CD4-positive, alpha-beta T cell treated with Interferon alpha-2 for 1 hour (primary cell): ENCODE results near the gene ZFHX3.
"Not testable (repeated sequence)": the region's sequence is repeated elsewhere in the genome, so short reads cannot be mapped to it uniquely, and the experiment has no call there.

ENCODE experiments used
- DNase-seq, 2 donors: peaks; one replicate each; pipeline ENCODE4 v3.0.0-alpha.2; 2020 to 2022

Gene ZFHX3

DNA sequence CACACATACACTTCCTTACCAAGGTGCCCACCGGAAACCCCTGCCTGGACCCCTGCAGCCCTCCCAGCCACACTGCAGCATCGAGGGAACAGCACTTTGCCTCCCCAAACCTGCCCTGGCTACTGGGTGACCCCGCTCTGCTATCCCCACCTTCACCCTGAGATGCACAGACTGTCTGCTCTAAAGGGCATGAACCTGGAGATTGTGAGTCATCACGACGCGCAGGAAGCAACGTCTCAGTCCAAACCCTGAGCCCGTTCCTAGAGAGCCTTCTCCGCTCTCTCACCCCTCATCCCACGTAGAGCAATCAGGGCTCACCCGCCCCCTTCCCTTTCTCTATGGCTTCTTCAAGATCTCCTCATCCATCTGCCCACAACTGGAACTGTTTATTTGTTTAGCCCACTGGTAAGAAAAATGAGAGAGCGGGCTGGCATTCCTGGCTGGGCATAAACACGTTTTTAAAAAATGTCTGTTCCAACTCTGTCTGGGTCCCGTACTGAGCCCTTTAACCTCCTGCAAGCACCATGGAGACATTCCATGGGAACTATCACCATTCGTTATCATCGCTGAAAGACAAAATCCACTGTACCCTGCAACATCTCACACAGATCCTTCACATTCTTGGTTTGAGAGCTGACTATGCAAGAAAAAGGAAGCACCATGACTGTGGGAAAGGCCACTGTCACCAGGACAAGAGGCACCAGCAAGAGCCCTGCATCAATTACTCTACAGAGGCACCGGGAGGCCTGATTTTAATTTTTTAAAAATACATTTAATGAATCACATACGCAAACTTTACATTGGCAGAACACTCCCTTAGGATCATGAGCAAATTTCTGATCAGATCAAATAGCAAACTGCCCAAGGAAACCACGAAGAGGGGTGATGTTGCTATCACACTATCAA is 28.2 kb downstream of the ZFHX3 start:
- no peak for DNase-seq

DNA sequence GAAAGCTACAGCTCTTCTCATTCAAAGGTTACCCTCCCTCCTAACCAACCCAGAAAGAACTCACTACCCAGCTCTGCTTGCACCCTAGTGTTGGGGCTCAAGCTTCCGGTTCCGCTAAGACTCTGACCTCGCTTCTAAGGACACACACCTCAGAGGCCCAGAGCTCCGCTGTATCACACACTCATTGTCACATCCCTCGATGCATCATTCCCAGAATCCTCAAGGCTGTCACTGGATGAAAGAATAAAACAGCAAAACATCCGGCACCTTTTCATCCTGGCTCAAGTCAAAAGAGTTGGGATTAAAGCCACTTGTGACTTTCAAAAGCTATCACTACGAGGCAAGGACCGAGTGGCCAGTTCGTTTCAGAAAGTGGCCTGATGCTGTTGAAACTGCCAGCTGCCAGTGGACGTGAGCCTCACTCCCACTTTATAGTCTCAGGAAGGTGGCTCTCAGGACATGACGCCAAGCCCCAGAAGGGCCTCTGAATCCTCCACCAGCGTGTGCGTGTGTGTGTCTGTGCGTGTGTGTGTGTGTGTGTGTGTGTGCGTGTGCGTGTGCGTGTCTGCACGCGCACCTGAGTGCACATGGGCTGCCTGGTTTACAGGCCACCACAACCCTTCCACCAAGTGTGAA is 29.0 kb downstream of the ZFHX3 start:
- no peak for DNase-seq

DNA sequence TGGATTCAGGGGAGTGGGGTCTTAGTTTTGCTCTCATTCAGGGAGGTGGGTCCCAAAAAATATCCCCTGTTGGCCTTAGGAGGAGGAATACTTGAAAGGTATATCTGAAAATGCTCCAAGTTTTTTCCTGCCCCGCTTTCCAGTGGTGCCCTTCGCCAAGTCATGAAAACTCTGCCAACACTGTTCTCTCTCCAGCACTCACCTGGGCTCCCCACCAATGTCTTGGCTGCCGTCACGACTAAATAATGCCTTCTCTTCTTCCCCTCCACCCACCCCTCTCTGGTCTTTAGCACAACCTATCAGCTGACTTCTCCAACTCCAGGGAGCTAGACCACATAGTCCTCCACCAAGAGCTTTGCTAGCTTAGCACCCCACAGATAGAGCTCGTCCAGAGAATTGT is 30.6 kb downstream of the ZFHX3 start:
- no peak for DNase-seq

DNA sequence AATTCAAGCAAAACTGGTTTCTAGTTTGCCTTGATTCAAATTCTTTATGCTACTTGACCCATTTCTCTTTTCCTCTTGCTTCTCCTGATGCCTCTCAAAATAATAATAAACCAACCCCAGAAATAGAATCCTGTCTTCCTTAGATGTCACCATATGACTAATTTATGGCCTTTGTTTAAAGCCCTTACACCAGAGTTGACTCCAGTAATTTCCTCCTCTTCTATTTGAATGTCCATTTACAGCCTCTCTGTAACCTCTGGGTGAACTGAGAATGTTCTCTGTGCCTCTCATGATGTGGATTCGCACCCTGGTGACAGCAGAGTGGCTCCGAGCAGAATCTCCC is 31.5 kb downstream of the ZFHX3 start:
- DNase-seq = no peak

DNA sequence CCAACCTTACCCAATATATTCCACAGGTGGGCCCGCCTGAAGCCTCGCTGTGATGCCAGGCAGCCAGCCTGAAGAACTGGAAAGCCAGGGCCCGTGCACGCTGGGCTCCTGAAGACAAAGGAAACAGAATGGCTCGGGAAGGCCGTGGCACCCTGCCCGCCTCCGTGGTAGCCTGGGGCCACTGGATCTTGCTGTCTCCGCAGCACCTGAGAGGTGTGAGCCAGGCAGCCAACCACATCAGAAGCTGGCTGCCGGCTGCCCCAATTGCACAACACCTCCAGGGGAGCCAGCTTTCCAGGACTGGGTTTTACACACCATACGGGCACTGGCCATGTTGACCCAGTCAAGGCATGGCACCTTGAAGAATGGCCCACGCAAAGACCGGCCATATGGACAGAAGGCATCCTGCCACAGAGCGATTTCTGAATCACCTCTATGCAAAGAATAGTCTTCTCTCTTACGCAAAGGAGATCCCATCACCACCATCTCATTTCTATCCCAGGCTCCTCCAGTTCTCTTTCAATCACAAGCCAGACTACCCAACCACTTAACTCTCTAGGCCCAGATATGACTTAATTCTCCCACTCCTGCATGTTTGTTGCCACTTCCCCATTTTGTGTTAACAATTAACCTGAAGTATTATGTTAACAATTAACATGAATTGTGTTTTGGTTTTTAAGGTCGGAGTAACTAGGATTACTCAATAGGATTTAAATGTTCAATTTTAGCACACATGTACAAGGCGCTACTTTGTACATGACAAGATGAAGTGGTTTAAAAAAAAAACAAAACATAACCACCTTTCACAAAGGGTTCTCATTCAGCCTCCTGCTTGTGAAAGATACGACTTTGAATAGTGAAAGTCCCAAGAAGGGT is 32.1 kb downstream of the ZFHX3 start:
- DNase-seq = no peak

DNA sequence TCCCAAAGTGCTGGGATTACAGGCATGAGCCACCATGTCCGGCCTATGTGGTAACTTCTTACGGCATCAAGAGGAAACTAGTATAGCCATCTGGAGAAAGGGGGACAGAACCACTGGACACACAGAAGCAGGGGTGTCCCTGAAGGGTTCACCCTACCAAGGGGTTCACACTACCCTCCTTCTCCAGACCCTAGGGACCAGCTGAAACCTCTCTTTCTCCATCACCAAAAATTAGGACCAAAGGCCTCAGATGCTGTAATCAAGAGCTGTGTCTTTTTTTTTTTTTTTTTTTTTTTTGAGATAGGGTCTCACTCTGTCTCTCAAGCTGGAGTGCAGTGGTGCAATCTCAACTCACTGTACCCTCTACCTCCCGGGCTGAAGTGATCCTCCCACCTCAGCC is 33.2 kb downstream of the ZFHX3 start:
- DNase-seq = no peak

DNA sequence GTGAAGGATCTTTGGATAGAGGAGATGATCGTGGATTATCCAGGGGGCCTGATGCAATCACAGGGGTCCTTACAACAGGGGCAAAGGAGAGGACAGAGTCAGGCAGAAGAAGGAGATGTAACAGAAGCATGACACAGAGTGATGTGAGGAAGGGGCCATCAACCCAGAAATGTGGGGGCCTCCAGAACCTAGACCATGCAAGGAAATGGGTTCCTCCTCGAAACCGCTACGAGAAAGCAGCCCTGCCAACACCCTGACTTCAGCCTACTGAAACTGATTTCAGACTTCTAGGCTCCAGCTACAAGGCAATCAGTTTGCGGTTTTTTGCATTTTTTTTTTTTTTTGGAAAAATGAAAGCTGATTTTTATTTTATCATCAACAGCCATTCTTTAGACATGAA is 34.0 kb downstream of the ZFHX3 start:
- no peak for DNase-seq

DNA sequence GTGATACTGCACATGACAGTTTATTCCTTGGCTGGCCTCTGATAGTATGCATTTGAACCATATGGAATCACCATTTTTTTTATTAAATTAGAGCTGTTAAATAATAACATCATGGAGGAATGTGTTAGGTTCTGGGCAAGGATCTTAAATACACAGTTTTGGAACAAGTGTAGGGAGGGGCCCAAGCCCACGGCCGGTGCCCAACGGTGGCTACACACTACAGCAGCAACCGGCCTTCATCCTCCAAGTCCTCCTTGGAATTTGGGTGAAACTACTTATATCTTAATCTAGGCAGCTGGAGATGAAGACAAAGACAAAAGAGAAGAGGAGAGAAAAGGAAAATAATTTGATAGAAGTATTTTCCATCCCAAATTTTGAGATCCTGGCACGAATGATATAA is 35.6 kb downstream of the ZFHX3 start:
- DNase-seq = no peak

DNA sequence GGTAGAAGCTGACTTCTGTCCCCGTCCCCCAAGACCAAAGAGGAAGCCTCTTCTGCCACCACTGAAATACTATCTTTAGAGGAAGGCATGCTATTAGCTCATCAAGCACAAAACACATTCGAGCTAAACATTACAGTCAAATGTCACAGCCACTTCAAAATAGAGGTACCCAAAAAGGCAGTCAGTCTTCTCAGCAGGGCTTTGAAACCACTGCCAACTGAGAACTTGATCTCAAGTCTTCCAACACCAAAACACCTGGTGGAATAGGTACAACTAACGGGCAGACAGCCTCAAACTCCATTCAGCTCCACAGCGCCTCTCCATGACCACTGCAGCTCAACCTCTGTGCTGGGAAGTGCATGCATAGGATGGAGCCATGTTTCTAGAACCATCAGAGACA is 36.0 kb downstream of the ZFHX3 start:
- no peak for DNase-seq

DNA sequence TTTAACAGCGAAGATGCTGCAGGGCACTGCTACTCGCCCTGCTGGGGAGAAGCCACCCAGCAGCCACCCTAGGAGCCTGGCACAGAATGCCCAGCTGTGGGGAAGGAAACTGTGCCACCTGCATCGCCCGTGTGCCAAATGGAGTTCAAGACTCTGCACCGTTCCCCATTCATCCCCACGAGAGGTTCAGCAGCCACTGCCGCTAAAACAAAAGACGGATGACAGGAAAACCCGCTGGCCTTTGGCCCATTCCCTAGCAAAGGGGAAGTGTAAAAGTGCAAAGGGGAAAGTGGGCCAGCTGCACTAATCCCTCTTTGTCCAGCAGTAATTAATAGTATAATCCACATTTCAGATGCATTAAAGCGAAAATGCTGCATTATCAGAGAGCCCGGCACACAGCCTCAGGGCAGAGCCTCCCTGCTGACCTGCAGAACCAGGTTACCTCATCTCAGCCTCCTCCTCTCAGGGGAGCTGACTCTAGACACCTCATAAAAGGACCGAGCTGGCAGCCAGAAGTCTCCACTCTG is 37.7 kb downstream of the ZFHX3 start:
- DNase-seq = no peak

DNA sequence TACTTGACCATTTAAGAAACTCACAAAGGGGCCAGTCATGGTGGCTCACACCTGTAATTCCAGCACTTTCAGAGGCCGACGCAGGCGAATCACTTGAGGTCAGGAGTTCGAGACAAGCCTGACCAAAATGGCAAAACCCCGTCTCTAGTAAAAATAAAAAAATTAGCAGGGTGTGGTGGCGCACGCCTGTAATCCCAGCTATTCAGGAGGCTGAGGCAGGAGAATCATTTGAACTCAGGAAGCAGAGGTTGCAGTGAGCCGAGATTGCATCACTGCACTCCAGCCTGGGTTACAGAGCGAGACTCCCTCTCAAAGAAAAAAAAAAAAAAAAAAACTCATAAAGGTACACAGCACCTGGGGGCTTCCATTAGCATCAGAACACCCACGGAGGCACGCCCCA is 38.2 kb downstream of the ZFHX3 start:
- DNase-seq = not testable (repeated sequence)

DNA sequence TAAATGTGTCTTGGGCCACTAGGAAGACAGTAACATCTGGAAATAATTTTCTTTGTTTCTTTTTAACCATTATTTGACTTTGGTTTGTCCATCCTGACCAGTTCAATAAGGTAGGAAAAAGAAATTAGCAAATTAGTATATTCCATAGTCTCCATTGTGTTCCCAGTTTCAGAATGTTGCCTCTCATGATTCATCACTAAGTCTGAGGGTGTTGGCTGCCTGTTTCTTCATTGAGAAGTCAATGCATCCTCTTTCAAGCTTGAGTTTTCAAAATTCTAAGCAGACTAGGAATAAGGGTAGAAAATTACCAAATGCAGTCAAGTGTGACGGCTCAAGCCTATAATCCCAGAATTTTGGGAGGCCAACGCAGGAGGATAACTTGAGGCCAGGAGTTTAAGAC is 41.9 kb downstream of the ZFHX3 start:
- DNase-seq = no peak

DNA sequence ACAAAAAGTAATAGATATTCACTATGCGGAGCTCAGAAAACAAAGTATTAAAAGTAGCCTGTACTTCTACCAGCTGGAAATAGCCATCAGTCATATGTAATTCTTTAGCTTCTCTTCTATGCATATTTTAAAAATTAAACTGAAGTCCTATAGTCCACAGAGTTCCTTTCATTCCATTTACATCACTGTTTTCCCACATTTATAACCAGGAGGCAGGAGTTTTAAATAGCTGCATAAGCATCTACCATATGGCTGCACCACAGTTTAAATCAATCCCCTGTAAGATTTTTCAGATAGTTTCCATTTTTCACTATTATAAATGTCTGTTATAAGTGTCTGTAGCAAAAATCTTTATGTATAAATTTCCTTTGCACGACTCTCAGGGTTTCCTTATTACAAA is 45.1 kb downstream of the ZFHX3 start:
- DNase-seq = no peak

DNA sequence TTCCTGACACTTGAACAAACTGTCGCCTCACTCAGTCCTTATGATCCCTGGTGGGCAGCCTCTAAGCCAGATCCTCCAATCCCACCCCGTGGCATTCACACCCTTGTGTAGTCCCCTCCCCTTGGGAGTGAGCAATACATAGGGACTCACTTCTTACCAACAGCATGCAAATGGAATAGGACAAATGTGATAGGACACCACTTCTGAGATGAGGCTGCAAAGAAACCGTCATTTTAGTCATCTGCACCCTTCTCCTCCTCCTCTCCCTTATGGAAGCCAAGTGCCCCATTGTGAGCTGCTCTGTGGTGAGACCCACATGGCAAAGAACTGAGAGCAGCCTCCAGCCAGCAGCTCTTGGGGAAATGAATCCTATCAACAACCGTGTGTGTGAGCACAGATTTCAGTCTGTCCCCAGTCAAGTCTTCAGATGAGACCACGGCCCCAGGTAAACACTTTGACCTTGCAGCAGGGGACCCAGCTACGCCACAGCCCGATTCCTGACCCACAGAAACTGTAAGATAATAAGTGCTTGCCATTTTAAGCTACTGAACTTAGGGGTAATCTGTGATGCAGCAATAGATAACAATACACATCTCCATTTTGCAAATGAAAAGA is 46.9 kb downstream of the ZFHX3 start:
- no peak for DNase-seq

DNA sequence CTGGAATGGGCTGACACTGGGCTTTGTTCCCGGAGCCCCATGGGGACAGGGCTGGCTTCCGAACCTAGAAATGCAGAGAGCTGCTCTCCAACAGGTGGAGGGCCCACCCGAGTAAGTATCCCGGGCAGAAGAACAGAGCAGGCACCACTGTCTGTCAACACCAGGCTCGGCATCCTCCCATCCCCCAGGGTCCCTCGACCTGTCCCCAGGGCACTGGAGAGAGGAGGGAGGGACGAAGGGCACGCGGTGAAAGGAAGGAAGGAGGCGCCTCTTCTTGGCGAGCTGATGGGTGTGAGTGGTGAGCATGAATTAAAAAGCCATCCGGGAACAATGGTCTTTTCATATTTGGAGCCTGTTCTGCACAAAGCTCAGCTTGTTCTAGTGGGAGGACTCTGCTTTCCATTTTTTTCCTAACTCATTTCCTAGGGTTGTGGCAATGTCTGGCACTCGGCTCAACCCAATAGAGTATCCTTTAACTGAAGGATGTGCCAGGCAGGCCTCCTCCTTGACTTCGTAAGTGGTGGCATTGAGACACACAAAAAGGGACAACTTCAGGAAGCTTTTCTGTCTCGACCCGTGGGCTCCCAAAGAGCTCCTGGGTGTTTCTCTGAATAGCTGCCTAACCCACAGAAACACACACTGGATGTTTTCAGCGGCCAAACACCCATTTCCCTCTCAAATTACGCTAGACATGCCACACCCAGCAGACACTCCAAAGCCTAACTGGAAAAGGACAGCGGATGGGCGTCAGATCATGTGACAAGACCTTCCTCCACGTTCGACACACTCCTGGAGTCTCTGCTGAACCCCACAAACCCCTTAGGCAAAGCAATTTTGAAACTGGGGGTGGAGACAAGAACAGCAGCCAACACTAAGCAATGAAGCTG is 47.7 kb downstream of the ZFHX3 start:
- no peak for DNase-seq

DNA sequence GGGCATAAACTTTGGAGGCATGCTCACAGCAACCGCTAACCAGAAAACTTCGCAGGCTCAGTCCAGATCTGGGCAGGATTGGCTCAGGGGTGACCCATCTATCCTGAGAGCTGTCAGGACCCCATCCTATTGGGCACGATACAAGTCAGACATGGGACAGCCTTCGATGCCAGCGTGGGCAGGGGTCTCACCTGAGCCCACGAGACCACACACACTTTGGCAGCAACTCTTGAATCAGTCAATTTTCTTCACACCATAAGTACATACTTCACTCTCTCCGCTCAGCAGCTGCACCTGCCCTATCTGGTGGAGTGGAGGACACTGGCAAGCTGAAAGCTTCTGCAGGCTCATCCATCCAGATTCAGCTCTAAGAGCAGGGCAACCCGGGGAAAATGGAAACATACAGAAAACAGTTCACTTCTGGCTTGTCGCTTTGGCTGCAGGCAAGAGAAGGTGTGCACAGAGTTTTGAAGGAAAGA is 48.3 kb downstream of the ZFHX3 start:
- DNase-seq = no peak

DNA sequence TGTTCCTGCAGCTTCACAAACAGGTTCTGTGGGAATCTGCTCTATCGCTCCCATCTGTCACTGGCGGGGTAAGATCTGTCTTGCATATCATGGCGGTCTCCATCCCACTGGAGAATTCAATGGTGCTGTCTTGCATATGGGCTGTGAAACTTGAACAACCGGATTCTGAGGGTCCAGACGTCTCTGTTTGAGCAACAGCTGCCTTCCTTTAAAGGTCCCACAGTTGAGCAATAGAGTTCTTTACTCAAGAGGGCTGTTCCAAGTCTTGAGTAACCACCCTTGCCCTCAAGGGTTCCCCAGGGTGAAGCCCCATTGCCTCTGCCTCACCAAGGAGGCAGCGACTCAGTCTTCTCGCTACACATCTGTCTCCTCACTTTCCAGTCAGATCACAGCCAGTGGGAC is 50.8 kb downstream of the ZFHX3 start:
- DNase-seq = no peak

DNA sequence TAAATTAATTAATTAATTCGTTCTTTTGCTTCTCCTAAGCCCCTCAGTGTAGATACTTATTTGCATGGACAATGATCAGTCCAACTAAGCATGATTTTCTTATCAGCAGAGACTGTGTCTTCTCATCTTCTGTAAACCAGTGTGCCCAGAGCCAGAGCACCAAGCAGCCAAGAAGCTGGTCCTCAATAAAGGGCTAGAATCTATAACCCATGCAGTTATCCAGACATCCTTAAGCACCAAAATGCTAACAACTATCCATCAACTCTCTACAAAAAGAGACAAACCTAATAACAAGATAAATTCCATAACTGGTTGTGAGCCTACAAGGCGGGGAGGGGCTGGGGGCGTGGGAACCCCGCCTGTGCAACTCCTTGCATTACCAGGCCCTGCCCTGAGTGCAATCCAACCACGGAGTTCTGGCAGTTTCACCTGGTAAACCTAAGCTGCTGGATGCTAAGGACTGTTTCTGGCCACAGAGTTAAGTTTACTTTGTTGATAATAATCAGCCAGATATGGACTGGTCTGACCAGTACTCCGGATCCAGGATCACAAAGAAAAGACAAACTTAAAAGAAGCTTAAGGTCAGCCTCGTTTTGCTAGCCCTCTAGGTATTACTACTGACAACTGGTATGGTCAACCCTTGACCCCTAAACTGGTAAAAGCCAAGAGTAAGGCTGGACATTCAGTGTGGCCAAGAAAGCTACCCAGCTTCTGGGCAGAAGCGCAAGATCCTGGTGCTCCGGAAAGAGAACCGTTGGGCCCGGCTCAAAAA is 51.5 kb downstream of the ZFHX3 start:
- no peak for DNase-seq

DNA sequence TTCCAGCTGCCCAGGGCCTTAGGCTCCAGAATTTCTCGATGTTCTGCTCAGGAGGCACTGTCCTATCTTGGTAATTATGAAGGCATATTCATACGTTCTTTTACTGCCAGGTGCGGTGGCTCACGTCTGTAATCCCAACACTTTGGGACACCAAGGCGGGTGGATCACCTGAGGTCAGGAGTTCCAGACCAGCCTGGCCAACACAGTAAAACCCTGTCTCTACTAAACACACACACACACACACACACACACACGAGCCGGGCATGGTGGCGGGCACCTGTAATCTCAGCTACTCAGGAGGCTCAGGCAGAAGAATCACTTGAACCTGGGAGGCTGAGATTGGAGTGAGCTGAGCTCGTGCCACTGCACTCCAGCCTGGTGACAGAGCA is 52.1 kb downstream of the ZFHX3 start:
- DNase-seq = not testable (repeated sequence)

DNA sequence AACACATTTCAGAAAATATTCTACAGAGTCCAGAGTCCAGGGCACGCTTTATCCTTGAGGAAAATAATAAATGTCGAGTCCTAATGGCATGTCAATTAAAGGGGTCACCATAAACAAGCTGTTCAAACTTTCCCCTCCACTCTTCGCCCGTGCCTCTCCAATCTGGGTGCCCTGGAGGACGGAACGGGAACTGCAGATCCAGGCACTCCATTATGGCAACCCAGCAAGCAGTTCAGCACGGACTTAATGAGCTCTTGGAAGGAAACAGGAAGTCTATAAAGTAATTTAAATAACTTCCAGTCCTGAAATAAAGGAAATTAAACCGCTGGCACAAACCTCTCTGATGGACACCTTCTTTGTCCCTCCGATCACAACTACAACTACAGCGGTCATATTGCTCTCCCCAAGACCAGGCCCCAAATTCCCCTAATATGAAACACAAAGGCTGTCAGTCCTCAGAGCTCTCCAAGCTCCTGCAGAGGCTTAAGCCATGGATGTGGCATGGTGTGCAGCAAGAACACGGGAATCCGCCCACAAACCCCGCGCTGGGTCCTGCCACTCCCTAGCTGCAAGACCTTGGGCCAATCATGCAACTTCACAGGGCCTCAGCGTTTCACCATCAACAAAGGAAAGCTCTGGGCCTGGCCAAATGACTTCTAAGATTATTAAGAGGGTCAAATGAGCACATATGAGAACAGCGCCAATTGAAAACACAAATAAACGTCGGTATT is 52.6 kb downstream of the ZFHX3 start:
- no peak for DNase-seq
